ENCODE data around the gene SMIM28. TPM values are rescaled to one million over a fixed set of nuclear protein-coding genes. Genes with fewer than 3 reads are reported as not detected.

Gene SMIM28
- total and polyA plus RNA-seq, 9 of the 15 experiments (the other 6 are each of a cell fraction or from before 2014, with no cell fraction given), result not detected

DNA sequence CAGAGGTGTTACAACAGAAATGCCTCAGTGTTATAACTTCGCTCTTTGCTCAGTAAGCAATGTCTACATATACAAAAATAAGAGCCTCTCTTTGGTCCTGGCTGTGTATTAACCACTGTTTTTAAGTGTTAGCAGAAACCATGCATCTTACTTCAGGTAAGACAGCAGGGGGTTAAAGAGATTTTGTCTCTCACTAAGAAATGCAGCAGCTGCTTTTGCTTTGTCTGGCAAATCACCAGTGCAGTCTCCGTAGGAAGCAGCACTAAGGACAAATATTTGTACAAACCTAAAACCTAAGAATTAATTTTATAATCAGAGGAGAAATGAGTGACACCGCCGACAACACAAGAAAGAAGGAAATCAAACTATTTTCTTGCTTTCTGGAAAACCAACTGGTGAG lies 758 bp downstream of the SMIM28 start:
- TF ChIP-seq ZNF311 (CRISPR knock-in tag; IDR thresholded peaks at IDR 0.05) (no peak), NFRKB (IDR thresholded peaks at IDR 0.05; ENCODE audit: low read depth) (no peak), ZFPM2 (CRISPR knock-in tag; IDR thresholded peaks at IDR 0.05) (no peak), CHD2 (IDR thresholded peaks at IDR 0.05; ENCODE audit: low read depth, low read length) (no peak), TOE1 (IDR thresholded peaks at IDR 0.05; ENCODE audit: borderline replicate concordance) (no peak), TOE1 (CRISPR knock-in tag; IDR thresholded peaks at IDR 0.05; ENCODE audit: borderline replicate concordance, low read depth) (no peak), NBN (IDR thresholded peaks at IDR 0.05; ENCODE audit: low read depth) (no peak), DNMT1 (IDR thresholded peaks at IDR 0.05) (no peak), HOXB6 (CRISPR knock-in tag; IDR thresholded peaks at IDR 0.05; ENCODE audit: borderline replicate concordance) (no peak), ZNF239 (CRISPR knock-in tag; IDR thresholded peaks at IDR 0.05) (no peak), NFXL1 (CRISPR knock-in tag; IDR thresholded peaks at IDR 0.05) (no peak), ZNF174 (CRISPR knock-in tag; IDR thresholded peaks at IDR 0.05) (no peak), FOS (IDR thresholded peaks at IDR 0.05; ENCODE audit: extremely low read depth, insufficient read length) (no peak), ZNF12 (CRISPR knock-in tag; IDR thresholded peaks at IDR 0.05) (no peak)
- TF ChIP-seq, protein P1, sequence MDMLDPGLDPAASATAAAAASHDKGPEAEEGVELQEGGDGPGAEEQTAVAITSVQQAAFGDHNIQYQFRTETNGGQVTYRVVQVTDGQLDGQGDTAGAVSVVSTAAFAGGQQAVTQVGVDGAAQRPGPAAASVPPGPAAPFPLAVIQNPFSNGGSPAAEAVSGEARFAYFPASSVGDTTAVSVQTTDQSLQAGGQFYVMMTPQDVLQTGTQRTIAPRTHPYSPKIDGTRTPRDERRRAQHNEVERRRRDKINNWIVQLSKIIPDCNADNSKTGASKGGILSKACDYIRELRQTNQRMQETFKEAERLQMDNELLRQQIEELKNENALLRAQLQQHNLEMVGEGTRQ (CRISPR knock-in tag; IDR thresholded peaks at IDR 0.05), result no peak
- TF ChIP-seq, protein P2, sequence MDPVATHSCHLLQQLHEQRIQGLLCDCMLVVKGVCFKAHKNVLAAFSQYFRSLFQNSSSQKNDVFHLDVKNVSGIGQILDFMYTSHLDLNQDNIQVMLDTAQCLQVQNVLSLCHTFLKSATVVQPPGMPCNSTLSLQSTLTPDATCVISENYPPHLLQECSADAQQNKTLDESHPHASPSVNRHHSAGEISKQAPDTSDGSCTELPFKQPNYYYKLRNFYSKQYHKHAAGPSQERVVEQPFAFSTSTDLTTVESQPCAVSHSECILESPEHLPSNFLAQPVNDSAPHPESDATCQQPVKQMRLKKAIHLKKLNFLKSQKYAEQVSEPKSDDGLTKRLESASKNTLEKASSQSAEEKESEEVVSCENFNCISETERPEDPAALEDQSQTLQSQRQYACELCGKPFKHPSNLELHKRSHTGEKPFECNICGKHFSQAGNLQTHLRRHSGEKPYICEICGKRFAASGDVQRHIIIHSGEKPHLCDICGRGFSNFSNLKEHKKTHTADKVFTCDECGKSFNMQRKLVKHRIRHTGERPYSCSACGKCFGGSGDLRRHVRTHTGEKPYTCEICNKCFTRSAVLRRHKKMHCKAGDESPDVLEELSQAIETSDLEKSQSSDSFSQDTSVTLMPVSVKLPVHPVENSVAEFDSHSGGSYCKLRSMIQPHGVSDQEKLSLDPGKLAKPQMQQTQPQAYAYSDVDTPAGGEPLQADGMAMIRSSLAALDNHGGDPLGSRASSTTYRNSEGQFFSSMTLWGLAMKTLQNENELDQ (CRISPR knock-in tag; IDR thresholded peaks at IDR 0.05; ENCODE audit: borderline replicate concordance), result no peak
- ATAC-seq (no peak), FAIRE-seq (no peak), DNase-seq (ENCODE audit: extremely low read depth in 1 of 4, low spot score in 3 of 4) (no peak)
- intact Hi-C loops (cut with micrococcal nuclease), result no loop called here
- Histone ChIP-seq H3K79me2 (ENCODE audit: control insufficient read depth, insufficient read depth, low read length) (no peaks in the 10 kb centered on the region), H3K4me1 (replicated peaks in 1 of 2; ENCODE audit: control insufficient read depth in 2 of 2, insufficient read depth in 2 of 2, low read length in 2 of 2) (peaks cover 0 to 2% of the 10 kb centered on the region in 2 experiments; a peak in 2 of 5 replicates), H3K4me2 (ENCODE audit: insufficient read depth, low read length) (no peak overlapping the region), H3K27ac (ENCODE audit: extremely low read depth, low read depth, low read length) (no peak overlapping the region), H3K4me3 (no peak overlapping the region), H3K9ac (ENCODE audit: insufficient read depth in 1 of 2, low read depth in 2 of 2, low read length in 2 of 2) (no peak overlapping the region), H2AFZ (ENCODE audit: low read depth, low read length) (no peak overlapping the region), H3K27me3 (ENCODE audit: control insufficient read depth in 2 of 2, insufficient read depth in 2 of 2, low read length in 2 of 2) (peaks cover 8 to 17% of the 10 kb centered on the region in 2 experiments; a peak in 4 of 5 replicates), H3K36me3 (ENCODE audit: control insufficient read depth, insufficient read depth, low read length) (no peaks in the 10 kb centered on the region), H3K9me3 (replicated peaks; ENCODE audit: control insufficient read depth, insufficient read depth, low read depth, low read length) (no peaks in the 10 kb centered on the region), H4K20me1 (replicated peaks; ENCODE audit: control insufficient read depth, insufficient read depth, low read length) (no peaks in the 10 kb centered on the region), H3K9me1 (ENCODE audit: control insufficient read depth, insufficient read depth, low read length) (no peaks in the 10 kb centered on the region)
- in situ Hi-C loops (cut with MboI), result no loop called here
- POLR2A ChIA-PET, result no interaction called here
- CTCF ChIA-PET (ENCODE audit: low intra/inter-chr PET ratio), result no interaction called here
- WGBS (ENCODE audit: insufficient coverage, low coverage, missing lambda C conversion rate), result 12% methylated on average over 4 of the region's 4 CpGs
- no TSS peak for BruUV-seq (replicated peaks)
